AG04450 (cell line): ENCODE results near the gene GTF3C1. TPM values are rescaled to one million over a fixed set of nuclear protein-coding genes. Genes with fewer than 3 reads are reported as not detected.
A peak's percentile ranks its signal among the peaks of the same experiment; 100 is the strongest.
"Not testable (repeated sequence)": the region's sequence is repeated elsewhere in the genome, so short reads cannot be mapped to it uniquely, and the experiment has no call there.

ENCODE experiments used
- CTCF ChIA-PET: fragments of 300-600, 350-600 bp; formaldehyde crosslinking; extraction: SDS; loops from one replicate; lab custom pipeline; 2022; ENCODE audit warnings: antibody characterized with exemption, inconsistent platforms; lab: Charles Lee
- POLR2A ChIA-PET: fragments of 350-600 bp; formaldehyde crosslinking; extraction: SDS; loops from one replicate; lab custom pipeline; 2021; ENCODE audit warnings: antibody characterized with exemption, inconsistent platforms; lab: Yijun Ruan, JAX
- DNase-seq: peaks from one replicate; pipeline ENCODE4 v3.0.0-alpha.2; 2011; ENCODE audit warnings: low read depth, low spot score
- H3K27ac ChIP-seq: one replicate; pipeline ENCODE4 v1.5.1; 2012; ENCODE audit warnings: low read depth, low read length, control low read depth
- H3K27me3 ChIP-seq: one replicate; pipeline ENCODE4 v1.6.0; 2012; ENCODE audit warnings: low read length; ENCODE audit not compliant: control insufficient read depth, insufficient read depth
- H3K4me3 ChIP-seq: 2 replicates; pipeline ENCODE4 v1.5.1; 2011; ENCODE audit warnings: mild to moderate bottlenecking, low read depth, low read length, control low read depth
- H3K9me3 ChIP-seq: 2 replicates; pipeline ENCODE4 v1.5.1; 2012; ENCODE audit warnings: low read length; ENCODE audit not compliant: control insufficient read depth, insufficient read depth
- CTCF ChIP-seq: IDR thresholded peaks from 2 replicates; pipeline ENCODE4 v1.5.1; 2011; ENCODE audit warnings: low read depth, low read length, control low read depth, inconsistent platforms
- polyA plus RNA-seq: library from polyadenylated mRNA; depleted of rRNA; stranded (reverse); fragments of >200 nt; gene quantifications from 2 replicates; pipeline ENCODE4 v1.2.3, GENCODE V29; 2011

Gene GTF3C1
- polyA plus RNA-seq, 1 experiment = 40.2 TPM

- no peak overlapping the region for H3K4me3 ChIP-seq
- ChIA-PET CTCF (interaction anchor here (1.2 kb wide), 1 partner anchor 61 kb away, joined by 3 read pairs; no protein-coding TSS in a partner anchor), POLR2A (no interaction called here)
- peak; percentile 3 for DNase-seq
- TF ChIP-seq CTCF = no peak
- no peaks in the 10 kb centered on the region for H3K27me3 ChIP-seq
- H3K27ac ChIP-seq = peak overlapping the region; percentile 75
- no peaks in the 10 kb centered on the region for H3K9me3 ChIP-seq
These were observed 29.6 kb upstream of the GTF3C1 start for GRCh38 chr16:27579087-27579980.

GRCh38 chr16:27576729-27577128 is 27.0 kb upstream of the GTF3C1 start:
- Histone ChIP-seq H3K4me3 (no peak overlapping the region), H3K9me3 (no peaks in the 10 kb centered on the region), H3K27me3 (no peaks in the 10 kb centered on the region), H3K27ac (no peak overlapping the region)
- DNase-seq = no peak
- CTCF ChIA-PET = interaction anchor here (0.7 kb wide), 1 partner anchor 64 kb away, joined by 3 read pairs; no protein-coding TSS in a partner anchor
- POLR2A ChIA-PET = no interaction called here
- TF ChIP-seq CTCF = no peak

- Histone ChIP-seq H3K9me3 (no peaks in the 10 kb centered on the region), H3K4me3 (no peak overlapping the region), H3K27ac (no peak overlapping the region), H3K27me3 (no peaks in the 10 kb centered on the region)
- ChIA-PET POLR2A (no interaction called here), CTCF (no interaction called here)
- DNase-seq = no peak
- no peak for TF ChIP-seq CTCF
These were observed 23.0 kb upstream of the GTF3C1 start for GRCh38 chr16:27572711-27573110.

- Histone ChIP-seq H3K9me3 (no peaks in the 10 kb centered on the region), H3K27me3 (no peaks in the 10 kb centered on the region), H3K27ac (no peak overlapping the region), H3K4me3 (no peak overlapping the region)
- no peak for TF ChIP-seq CTCF
- ChIA-PET POLR2A (interaction anchor here (0.8 to 1.2 kb wide), 2 partner anchors 22 to 54 kb away, joined by 3 to 4 read pairs; partner anchors contain the start of gene GTF3C1), CTCF (no interaction called here)
- no peak for DNase-seq
These were observed 22.0 kb upstream of the GTF3C1 start for GRCh38 chr16:27571433-27572326.

GRCh38 chr16:27570986-27571385 is 21.3 kb upstream of the GTF3C1 start:
- CTCF ChIA-PET, POLR2A ChIA-PET, DNase-seq, H3K9me3 ChIP-seq, H3K27me3 ChIP-seq, H3K27ac ChIP-seq, H3K4me3 ChIP-seq: not testable (repeated sequence)
